Suprapubic skin (tissue), 4 donors: Measurements from ENCODE around the gene EPHA1. TPM values are rescaled to one million over a fixed set of nuclear protein-coding genes. Genes with fewer than 3 reads are reported as not detected.

Experiments used
- DNase-seq, 2 donors: peaks; one replicate each; pipeline ENCODE4 v3.0.0-alpha.2; 2019; ENCODE audit warnings: low spot score in 2 of 2
- H3K27ac ChIP-seq: fragments of 200-600 bp; sonication (generic); one replicate; pipeline ENCODE4 v1.5.1; 2019
- H3K27me3 ChIP-seq: fragments of 200-600 bp; sonication (generic); one replicate; pipeline ENCODE4 v1.5.1; 2019
- H3K36me3 ChIP-seq: fragments of 200-600 bp; sonication (generic); one replicate; pipeline ENCODE4 v1.5.1; 2019
- H3K4me1 ChIP-seq: fragments of 200-600 bp; sonication (generic); one replicate; pipeline ENCODE4 v1.5.1; 2019
- H3K4me3 ChIP-seq: fragments of 200-600 bp; sonication (generic); one replicate; pipeline ENCODE4 v1.5.1; 2019; ENCODE audit warnings: mild to moderate bottlenecking
- H3K9me3 ChIP-seq: fragments of 200-600 bp; sonication (generic); one replicate; pipeline ENCODE4 v1.5.1; 2019
- CTCF ChIP-seq, 2 donors: fragments of 200-600 bp in 1 of 2; fragments of 450-650 bp in 1 of 2; sonication (generic) in 1 of 2; IDR thresholded peaks; one replicate each; pipeline ENCODE4 v1.5.1; 2016 to 2019; ENCODE audit warnings: antibody characterized with exemption in 2 of 2, mild to moderate bottlenecking in 1 of 2, moderate library complexity in 1 of 2
- EP300 ChIP-seq: sonication (generic); formaldehyde crosslinking; IDR thresholded peaks from one replicate; pipeline ENCODE4 v1.6.1; 2017; ENCODE audit warnings: antibody characterized with exemption
- POLR2A ChIP-seq, 2 donors: fragments of 450-650 bp; IDR thresholded peaks; one replicate each; pipeline ENCODE4 v1.6.1; 2017; ENCODE audit warnings: antibody characterized with exemption in 2 of 2, mild to moderate bottlenecking in 2 of 2, moderate library complexity in 2 of 2
- POLR2AphosphoS5 ChIP-seq, 3 donors: sonication (generic); formaldehyde crosslinking; IDR thresholded peaks; one replicate each; pipeline ENCODE4 v1.6.1; 2017; ENCODE audit warnings: antibody characterized with exemption in 3 of 3
- WGBS: methylation state at CpG from one replicate; pipeline ENCODE4 v1.1.5; 2018; 5-methylcytosine and 5-hydroxymethylcytosine counted together
- total RNA-seq, 4 donors: library from RNA; depleted of rRNA; stranded (reverse); fragments of >200 nt; gene quantifications; one replicate each; pipeline ENCODE4 v1.1.0, GENCODE V29; 2016

The EPHA1 gene
- total RNA-seq, 4 donors from 2014 or later = 60.9 to 94.4 (median 67.7) TPM

GRCh38 chr7:143359771-143360353, 48.8 kb downstream of the EPHA1 start:
- Histone ChIP-seq H3K4me3 (no peak overlapping the region), H3K27ac (no peak overlapping the region), H3K9me3 (no peaks in the 10 kb centered on the region), H3K36me3 (no peaks in the 10 kb centered on the region), H3K4me1 (peaks cover 21% of the 10 kb centered on the region), H3K27me3 (peaks cover 53% of the 10 kb centered on the region)
- WGBS = 87% methylated on average over 11 of the region's 11 CpGs
- no peak for DNase-seq
- TF ChIP-seq EP300 (no peak), POLR2A (IDR thresholded peaks at IDR 0.05) (no peak), POLR2AphosphoS5 (IDR thresholded peaks at IDR 0.05) (no peak), CTCF (IDR thresholded peaks at IDR 0.05) (no peak)

- DNase-seq = no peak
- TF ChIP-seq POLR2AphosphoS5 (IDR thresholded peaks at IDR 0.05) (no peak), EP300 (no peak), CTCF (IDR thresholded peaks at IDR 0.05) (no peak), POLR2A (IDR thresholded peaks at IDR 0.05) (no peak)
- Histone ChIP-seq H3K27me3 (peaks cover 49% of the 10 kb centered on the region), H3K27ac (no peak overlapping the region), H3K4me3 (no peak overlapping the region), H3K36me3 (no peaks in the 10 kb centered on the region), H3K9me3 (no peaks in the 10 kb centered on the region), H3K4me1 (peaks cover 21% of the 10 kb centered on the region)
- whole genome bisulfite sequencing = 89% methylated on average over 12 of the region's 12 CpGs
These were observed 50.0 kb downstream of the EPHA1 start for GRCh38 chr7:143358626-143359025.

GRCh38 chr7:143356414-143357050, 52.1 kb downstream of the EPHA1 start:
- Histone ChIP-seq H3K4me1 (peaks cover 6% of the 10 kb centered on the region), H3K9me3 (no peaks in the 10 kb centered on the region), H3K4me3 (no peak overlapping the region), H3K36me3 (no peaks in the 10 kb centered on the region), H3K27me3 (peaks cover 33% of the 10 kb centered on the region), H3K27ac (no peak overlapping the region)
- 95% methylated on average over 10 of the region's 13 CpGs for WGBS
- no peak for DNase-seq
- TF ChIP-seq EP300 (no peak), POLR2A (IDR thresholded peaks at IDR 0.05) (no peak), POLR2AphosphoS5 (IDR thresholded peaks at IDR 0.05) (no peak), CTCF (IDR thresholded peaks at IDR 0.05) (no peak)

GRCh38 chr7:143355450-143356385, 52.9 kb downstream of the EPHA1 start:
- WGBS = 95% methylated on average over 16 of the region's 16 CpGs
- no peak for DNase-seq
- no peaks in the 10 kb centered on the region for H3K9me3 ChIP-seq
- H3K27me3 ChIP-seq = peaks cover 30% of the 10 kb centered on the region
- H3K4me1 ChIP-seq = no peaks in the 10 kb centered on the region
- H3K4me3 ChIP-seq = no peak overlapping the region
- no peaks in the 10 kb centered on the region for H3K36me3 ChIP-seq
- TF ChIP-seq CTCF (IDR thresholded peaks at IDR 0.05) (no peak), POLR2A (IDR thresholded peaks at IDR 0.05) (no peak), EP300 (no peak), POLR2AphosphoS5 (IDR thresholded peaks at IDR 0.05) (no peak)
- H3K27ac ChIP-seq = no peak overlapping the region

GRCh38 chr7:143354965-143355364, 53.7 kb downstream of the EPHA1 start:
- Histone ChIP-seq H3K9me3 (no peaks in the 10 kb centered on the region), H3K4me1 (no peaks in the 10 kb centered on the region), H3K4me3 (no peak overlapping the region), H3K36me3 (no peaks in the 10 kb centered on the region), H3K27me3 (peaks cover 28% of the 10 kb centered on the region), H3K27ac (no peak overlapping the region)
- no peak for TF ChIP-seq POLR2AphosphoS5 (IDR thresholded peaks at IDR 0.05)
- no peak for TF ChIP-seq EP300
- TF ChIP-seq CTCF (IDR thresholded peaks at IDR 0.05) = no peak
- TF ChIP-seq POLR2A (IDR thresholded peaks at IDR 0.05) = no peak
- 85% methylated on average over 4 of the region's 8 CpGs for WGBS
- no peak for DNase-seq
